ENCODE results near the gene OAS3.
"Not testable (repeated sequence)": the region's sequence is repeated elsewhere in the genome, so short reads cannot be mapped to it uniquely, and the experiment has no call there.

OAS3 gene

GRCh38 chr12:112905451-112906089 lies 32.7 kb upstream of the OAS3 start:
- no peak for DNase-seq (ENCODE audit: extremely low spot score)
- TF ChIP-seq ZNF384 (IDR thresholded peaks at IDR 0.05) (no peak), LEF1 (IDR thresholded peaks at IDR 0.05; ENCODE audit: borderline replicate concordance) (no peak), HDGF (IDR thresholded peaks at IDR 0.05; ENCODE audit: borderline replicate concordance) (no peak), L3MBTL2 (conservative IDR thresholded peaks at IDR 0.05) (no peak), ELF4 (IDR thresholded peaks at IDR 0.05) (no peak), FOXA1 (IDR thresholded peaks at IDR 0.05) (no peak), FOXM1 (IDR thresholded peaks at IDR 0.05; ENCODE audit: borderline replicate concordance) (no peak), BHLHE40 (IDR thresholded peaks at IDR 0.05; ENCODE audit: borderline replicate concordance) (no peak), SP1 (IDR thresholded peaks at IDR 0.05) (no peak), CTBP1 (IDR thresholded peaks at IDR 0.05; ENCODE audit: borderline replicate concordance) (no peak), NFRKB (IDR thresholded peaks at IDR 0.05) (no peak), SUZ12 (IDR thresholded peaks at IDR 0.05) (no peak), PKNOX1 (IDR thresholded peaks at IDR 0.05) (no peak), ARNT (IDR thresholded peaks at IDR 0.05) (no peak), FOXK2 (IDR thresholded peaks at IDR 0.05) (no peak)
- ChIA-PET POLR2A (no interaction called here), CTCF (no interaction called here)

GRCh38 chr12:112906712-112907414 lies 31.4 kb upstream of the OAS3 start, which contains the start of gene OAS1:
OAS1 (plus strand) TSS chr12:112906962; CDS start chr12:112907040, 78 bp downstream.
- ChIA-PET CTCF (no interaction called here), POLR2A (no interaction called here)
- no peak for TF ChIP-seq L3MBTL2 (conservative IDR thresholded peaks at IDR 0.05)
- no peak for DNase-seq (ENCODE audit: extremely low spot score)

- CTCF ChIA-PET: interaction anchor here (0.6 kb wide), 1 partner anchor 1118 kb away, joined by 10 read pairs; no protein-coding TSS in a partner anchor
- POLR2A ChIA-PET: no interaction called here
- no peak for DNase-seq (ENCODE audit: extremely low spot score)
- TF ChIP-seq SP1 (IDR thresholded peaks at IDR 0.05): no peak
Measured at GRCh38 chr12:112907415-112908157, 30.7 kb upstream of the OAS3 start.

- POLR2A ChIA-PET: no interaction called here
- CTCF ChIA-PET: no interaction called here
- no peak for DNase-seq (ENCODE audit: extremely low spot score)
- TF ChIP-seq CTBP1 (IDR thresholded peaks at IDR 0.05; ENCODE audit: borderline replicate concordance) (no peak), BHLHE40 (IDR thresholded peaks at IDR 0.05; ENCODE audit: borderline replicate concordance) (no peak), LEF1 (IDR thresholded peaks at IDR 0.05; ENCODE audit: borderline replicate concordance) (no peak), TARDBP (IDR thresholded peaks at IDR 0.05) (no peak), SP1 (IDR thresholded peaks at IDR 0.05) (no peak), FOXA1 (IDR thresholded peaks at IDR 0.05) (no peak)
Measured at GRCh38 chr12:112908548-112908947, 29.7 kb upstream of the OAS3 start.

- ChIA-PET CTCF (no interaction called here), POLR2A (no interaction called here)
- TF ChIP-seq NFRKB (IDR thresholded peaks at IDR 0.05) (no peak), L3MBTL2 (conservative IDR thresholded peaks at IDR 0.05) (no peak), FOXM1 (IDR thresholded peaks at IDR 0.05; ENCODE audit: borderline replicate concordance) (no peak), SP1 (IDR thresholded peaks at IDR 0.05) (no peak), PKNOX1 (IDR thresholded peaks at IDR 0.05) (no peak), HDGF (IDR thresholded peaks at IDR 0.05; ENCODE audit: borderline replicate concordance) (no peak), BHLHE40 (IDR thresholded peaks at IDR 0.05; ENCODE audit: borderline replicate concordance) (no peak), SUZ12 (IDR thresholded peaks at IDR 0.05) (no peak), FOXA1 (IDR thresholded peaks at IDR 0.05) (no peak), FOXK2 (IDR thresholded peaks at IDR 0.05) (no peak), CTBP1 (IDR thresholded peaks at IDR 0.05; ENCODE audit: borderline replicate concordance) (no peak)
- DNase-seq (ENCODE audit: extremely low spot score): no peak
Measured at GRCh38 chr12:112909693-112910092, 28.6 kb upstream of the OAS3 start.

- TF ChIP-seq SP1 (IDR thresholded peaks at IDR 0.05): no peak
- TF ChIP-seq ELF4 (IDR thresholded peaks at IDR 0.05): no peak
- TF ChIP-seq HDGF (IDR thresholded peaks at IDR 0.05; ENCODE audit: borderline replicate concordance): no peak
- POLR2A ChIA-PET: no interaction called here
- DNase-seq (ENCODE audit: extremely low spot score): no peak
- CTCF ChIA-PET: no interaction called here
Measured at GRCh38 chr12:112913038-112913688, 25.1 kb upstream of the OAS3 start.

- POLR2A ChIA-PET; DNase-seq (ENCODE audit: extremely low spot score); CTCF ChIA-PET: not testable (repeated sequence)
Measured at GRCh38 chr12:112913888-112914287, 24.4 kb upstream of the OAS3 start.

Data from HEK293T (cell line).